Upper lobe of left lung (tissue), 6 donors: Measurements from ENCODE around the gene FKBP5. TPM values are rescaled to one million over a fixed set of nuclear protein-coding genes. Genes with fewer than 3 reads are reported as not detected.
"Not testable (repeated sequence)": the region's sequence is repeated elsewhere in the genome, so short reads cannot be mapped to it uniquely, and the experiment has no call there.

Experiments
- ATAC-seq, 2 donors: fragments of 200-7000 bp; cut with Tn5 transposase; one replicate each; pipeline ENCODE4 v1.9.1; 2022; ENCODE audit warnings: mild to moderate bottlenecking in 2 of 2, moderate library complexity in 2 of 2; ENCODE audit not compliant: low FRiP score in 2 of 2
- DNase-seq, 2 donors: peaks; one replicate each; pipeline ENCODE4 v3.0.0-alpha.2; 2019 to 2020
- H3K27ac ChIP-seq, 4 donors: fragments of 200-600 bp; sonication (generic); one replicate each; pipeline ENCODE4 v1.5.1; 2016 to 2019
- H3K27me3 ChIP-seq, 4 donors: fragments of 200-600 bp; sonication (generic); one replicate each; pipeline ENCODE4 v1.5.1; 2017 to 2019
- H3K36me3 ChIP-seq, 4 donors: fragments of 200-600 bp; sonication (generic); one replicate each; pipeline ENCODE4 v1.5.1; 2016 to 2019
- H3K4me1 ChIP-seq, 4 donors: fragments of 200-600 bp; sonication (generic); one replicate each; pipeline ENCODE4 v1.5.1; 2018 to 2019
- H3K4me3 ChIP-seq, 4 donors: fragments of 200-600 bp; sonication (generic); one replicate each; pipeline ENCODE4 v1.5.1; 2017 to 2019; ENCODE audit warnings: mild to moderate bottlenecking in 2 of 4, moderate library complexity in 1 of 4
- H3K9me3 ChIP-seq, 4 donors: fragments of 200-600 bp; sonication (generic); one replicate each; pipeline ENCODE4 v1.5.1; 2018 to 2019
- CTCF ChIP-seq, 6 experiments: fragments of 450-650 bp in 4 of 6; fragments of 200-600 bp in 2 of 6; sonication (generic) in 2 of 6; IDR thresholded peaks; one replicate each; pipeline ENCODE4 v1.5.1; 2016 to 2019; ENCODE audit warnings: antibody characterized with exemption in 6 of 6
- EP300 ChIP-seq, 4 donors: sonication (generic); formaldehyde crosslinking; IDR thresholded peaks; one replicate each; pipeline ENCODE4 v1.5.1; 2017; ENCODE audit warnings: antibody characterized with exemption in 4 of 4, control low read depth in 2 of 4
- POLR2A ChIP-seq, 4 donors: fragments of 450-650 bp; IDR thresholded peaks; one replicate each; pipeline ENCODE4 v1.5.1; 2016 to 2017; ENCODE audit warnings: antibody characterized with exemption in 4 of 4, mild to moderate bottlenecking in 2 of 4
- POLR2AphosphoS5 ChIP-seq, 2 donors: sonication (generic); formaldehyde crosslinking; IDR thresholded peaks; one replicate each; pipeline ENCODE4 v1.5.1; 2017; ENCODE audit warnings: antibody characterized with exemption in 2 of 2
- WGBS, 2 donors: methylation state at CpG; one replicate each; pipeline ENCODE4 v1.1.5; 2017 to 2018; 5-methylcytosine and 5-hydroxymethylcytosine counted together
- total RNA-seq, 6 donors: library from RNA; depleted of rRNA in 4 of 6; stranded (reverse); fragments of >200 nt in 4 of 6; gene quantifications; one replicate each; pipeline versions ENCODE4 v1.1.0 to v1.2.1, GENCODE V29; 2016 to 2021
- donor health status: DM: no; HTN: no; CAD: no; lungs with moderate emphysema.
- donor health status: DM: no; HTN: yes; CAD: no; lungs with severe emphysema.

Gene FKBP5
- total RNA-seq, 6 donors from 2014 or later, result 112 to 203 (median 143) TPM

GRCh38 chr6:35539223-35539622, 149.5 kb downstream of the FKBP5 start:
- no peak overlapping the region for H3K4me3 ChIP-seq
- ATAC-seq (no peak), DNase-seq (no peak)
- no peaks in the 10 kb centered on the region for H3K27me3 ChIP-seq
- H3K4me1 ChIP-seq, result peaks cover 0 to 11% (median 7%) of the 10 kb centered on the region in 4 donors
- H3K36me3 ChIP-seq, result no peaks in the 10 kb centered on the region
- H3K9me3 ChIP-seq, result no peaks in the 10 kb centered on the region
- TF ChIP-seq EP300 (IDR thresholded peaks at IDR 0.05) (no peak), CTCF (IDR thresholded peaks at IDR 0.05) (no peak), POLR2A (IDR thresholded peaks at IDR 0.05) (no peak), POLR2AphosphoS5 (IDR thresholded peaks at IDR 0.05) (no peak)
- no peak overlapping the region for H3K27ac ChIP-seq
- WGBS, 2 donors, result 91 to 93% methylated on average over 3 of the region's 3 CpGs

DNA sequence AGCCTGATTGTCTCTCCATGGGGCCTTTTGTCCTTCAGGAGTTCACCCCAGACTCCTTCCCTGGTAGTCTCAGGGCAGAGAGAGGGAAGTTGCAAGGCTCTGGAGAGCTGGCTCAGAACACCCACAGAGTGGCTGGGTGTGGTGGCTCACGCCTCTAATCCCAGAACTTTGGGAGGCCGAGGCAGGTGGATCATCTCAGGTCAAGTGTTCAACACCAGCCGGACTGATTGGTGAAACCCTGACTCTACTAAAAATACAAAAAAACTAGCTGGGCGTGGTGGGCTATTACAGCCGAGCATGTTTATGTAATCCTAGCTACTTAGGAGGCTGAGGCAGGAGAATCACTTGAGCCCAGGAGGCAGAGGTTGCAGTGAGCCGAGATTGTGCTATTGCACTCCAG, 152.9 kb downstream of the FKBP5 start:
- H3K9me3 ChIP-seq, H3K4me1 ChIP-seq, ATAC-seq, H3K27ac ChIP-seq, H3K36me3 ChIP-seq, DNase-seq, H3K4me3 ChIP-seq, H3K27me3 ChIP-seq: not testable (repeated sequence)
- 77 to 89% methylated on average over 5 to 6 of the region's 6 CpGs for WGBS, 2 donors

- TF ChIP-seq POLR2AphosphoS5 (IDR thresholded peaks at IDR 0.05) (no peak), CTCF (IDR thresholded peaks at IDR 0.05) (no peak), EP300 (IDR thresholded peaks at IDR 0.05) (no peak), POLR2A (IDR thresholded peaks at IDR 0.05) (no peak)
- Histone ChIP-seq H3K9me3 (no peaks in the 10 kb centered on the region), H3K36me3 (no peaks in the 10 kb centered on the region), H3K4me1 (no peaks in the 10 kb centered on the region), H3K4me3 (no peak overlapping the region), H3K27me3 (no peaks in the 10 kb centered on the region), H3K27ac (no peak overlapping the region)
- WGBS, 2 donors, result 43 to 56% methylated on average over 11 of the region's 11 CpGs
- no peak for ATAC-seq
- no peak for DNase-seq
Measured at GRCh38 chr6:35534407-35535170, 154.1 kb downstream of the FKBP5 start.

GRCh38 chr6:35533981-35534380, 154.7 kb downstream of the FKBP5 start:
- ATAC-seq (no peak), DNase-seq (no peak)
- Histone ChIP-seq H3K27ac (no peak overlapping the region), H3K9me3 (no peaks in the 10 kb centered on the region), H3K4me1 (no peaks in the 10 kb centered on the region), H3K4me3 (no peak overlapping the region), H3K27me3 (no peaks in the 10 kb centered on the region), H3K36me3 (no peaks in the 10 kb centered on the region)
- TF ChIP-seq POLR2AphosphoS5 (IDR thresholded peaks at IDR 0.05), result no peak
- TF ChIP-seq EP300 (IDR thresholded peaks at IDR 0.05), result no peak
- no peak for TF ChIP-seq POLR2A (IDR thresholded peaks at IDR 0.05)
- TF ChIP-seq CTCF (IDR thresholded peaks at IDR 0.05), result no peak
- 76 to 85% methylated on average over 6 of the region's 6 CpGs for WGBS, 2 donors

GRCh38 chr6:35532126-35532525, 156.6 kb downstream of the FKBP5 start:
- Histone ChIP-seq H3K27me3 (no peaks in the 10 kb centered on the region), H3K36me3 (no peaks in the 10 kb centered on the region), H3K4me1 (no peaks in the 10 kb centered on the region), H3K9me3 (no peaks in the 10 kb centered on the region), H3K4me3 (no peak overlapping the region), H3K27ac (no peak overlapping the region)
- DNase-seq (no peak), ATAC-seq (no peak)
- TF ChIP-seq EP300 (IDR thresholded peaks at IDR 0.05) (no peak), CTCF (IDR thresholded peaks at IDR 0.05) (no peak), POLR2A (IDR thresholded peaks at IDR 0.05) (no peak), POLR2AphosphoS5 (IDR thresholded peaks at IDR 0.05) (no peak)
- 77 to 88% methylated on average over 4 of the region's 4 CpGs for WGBS, 2 donors
